Body of pancreas (tissue), 4 donors: Measurements from ENCODE around the gene COL18A1. TPM values are rescaled to one million over a fixed set of nuclear protein-coding genes. Genes with fewer than 3 reads are reported as not detected.

Experiments used
- ATAC-seq: fragments of 150-250 bp; one replicate; pipeline ENCODE4 v1.9.1; 2016
- DNase-seq, 4 donors: peaks; one replicate each; pipeline ENCODE4 v3.0.0-alpha.2; 2019
- H3K27ac ChIP-seq, 4 donors: fragments of 200-600 bp; sonication (generic); 1 replicate in 3 of 4; 2 replicates in 1 of 4; pipeline versions ENCODE4 v1.5.1 to v1.6.1; 2016 to 2019; ENCODE audit warnings: mild to moderate bottlenecking in 1 of 4, mixed read lengths in 1 of 4, moderate library complexity in 1 of 4
- H3K27me3 ChIP-seq, 2 donors: fragments of 200-600 bp; sonication (generic); one replicate each; pipeline ENCODE4 v1.6.0; 2016; ENCODE audit warnings: mild to moderate bottlenecking in 1 of 2
- H3K36me3 ChIP-seq, 2 donors: fragments of 200-600 bp; sonication (generic); replicated peaks in 1 of 2; 2 replicates each; pipeline ENCODE4 v1.5.1; 2016; ENCODE audit warnings: low read depth in 2 of 2; ENCODE audit not compliant: insufficient read depth in 1 of 2
- H3K4me1 ChIP-seq: fragments of 200-600 bp; sonication (generic); one replicate; pipeline ENCODE4 v1.6.0; 2016
- H3K4me3 ChIP-seq, 2 donors: fragments of 200-600 bp; sonication (generic); 1 replicate in 1 of 2; 2 replicates in 1 of 2; pipeline ENCODE4 v1.5.1; 2016 to 2019
- H3K9me3 ChIP-seq, 3 donors: fragments of 200-600 bp; sonication (generic); 1 replicate in 2 of 3; 2 replicates in 1 of 3; pipeline ENCODE4 v1.5.1; 2016
- CTCF ChIP-seq, 7 experiments: fragments of 450-650 bp in 4 of 7; fragments of 200-600 bp in 3 of 7; sonication (generic) in 3 of 7; IDR thresholded peaks; one replicate each; pipeline ENCODE4 v1.5.1; 2016 to 2019; ENCODE audit warnings: antibody characterized with exemption in 7 of 7
- POLR2A ChIP-seq, 3 donors: fragments of 450-650 bp; IDR thresholded peaks; one replicate each; pipeline ENCODE4 v1.6.1; 2016; ENCODE audit warnings: antibody characterized with exemption in 3 of 3, mild to moderate bottlenecking in 2 of 3
- WGBS, 2 donors: methylation state at CpG; one replicate each; pipeline ENCODE4 v1.1.5; 2017; 5-methylcytosine and 5-hydroxymethylcytosine counted together
- intact Hi-C: fragments of 100-400 bp; cut with DNase I; formaldehyde crosslinking; loops from one replicate; pipeline ENCODE4 v1.15.1; 2023
- total RNA-seq, 2 donors: library from RNA; depleted of rRNA; stranded (reverse); fragments of >200 nt; gene quantifications; one replicate each; pipeline ENCODE4 v1.1.0, GENCODE V29; 2016

Gene COL18A1
- total RNA-seq, 2 donors from 2014 or later = 108 to 284 TPM

GRCh38 chr21:45487161-45487806, 82.3 kb downstream of the COL18A1 start:
- WGBS, 2 donors = 81 to 84% methylated on average over 13 to 25 of the region's 33 CpGs
- TF ChIP-seq CTCF (IDR thresholded peaks at IDR 0.05) (no peak), POLR2A (IDR thresholded peaks at IDR 0.05) (no peak)
- Histone ChIP-seq H3K4me3 (no peak overlapping the region), H3K36me3 (peaks cover 0 to 2% of the 10 kb centered on the region in 2 donors), H3K4me1 (no peaks in the 10 kb centered on the region), H3K9me3 (no peaks in the 10 kb centered on the region), H3K27me3 (no peaks in the 10 kb centered on the region), H3K27ac (no peak overlapping the region)
- ATAC-seq (no peak), DNase-seq (no peak)
- intact Hi-C loops = no loop called here

- 65 to 71% methylated on average over 13 to 18 of the region's 18 CpGs for WGBS, 2 donors
- no peak overlapping the region for H3K27ac ChIP-seq
- no peaks in the 10 kb centered on the region for H3K4me1 ChIP-seq
- no peak for TF ChIP-seq POLR2A (IDR thresholded peaks at IDR 0.05)
- no peak for TF ChIP-seq CTCF (IDR thresholded peaks at IDR 0.05)
- ATAC-seq (no peak), DNase-seq (no peak)
- intact Hi-C loops = no loop called here
- H3K27me3 ChIP-seq = no peaks in the 10 kb centered on the region
- peaks cover 0 to 2% of the 10 kb centered on the region in 2 donors for H3K36me3 ChIP-seq
- no peak overlapping the region for H3K4me3 ChIP-seq
- H3K9me3 ChIP-seq = no peaks in the 10 kb centered on the region
Observed at GRCh38 chr21:45487891-45488600, 83.1 kb downstream of the COL18A1 start.

- H3K36me3 ChIP-seq = peaks cover 0 to 2% of the 10 kb centered on the region in 2 donors
- H3K4me1 ChIP-seq = no peaks in the 10 kb centered on the region
- no peak for DNase-seq
- TF ChIP-seq CTCF (IDR thresholded peaks at IDR 0.05) (no peak), POLR2A (IDR thresholded peaks at IDR 0.05) (no peak)
- no peak overlapping the region for H3K27ac ChIP-seq
- no peak for ATAC-seq
- H3K27me3 ChIP-seq = no peaks in the 10 kb centered on the region
- H3K4me3 ChIP-seq = no peak overlapping the region
- no peaks in the 10 kb centered on the region for H3K9me3 ChIP-seq
- intact Hi-C loops = no loop called here
- 64 to 73% methylated on average over 17 to 29 of the region's 36 CpGs for WGBS, 2 donors
Observed at GRCh38 chr21:45488931-45489721, 84.2 kb downstream of the COL18A1 start.

GRCh38 chr21:45489722-45489982, 84.7 kb downstream of the COL18A1 start:
- Histone ChIP-seq H3K27ac (no peak overlapping the region), H3K4me1 (no peaks in the 10 kb centered on the region), H3K36me3 (no peaks in the 10 kb centered on the region), H3K27me3 (no peaks in the 10 kb centered on the region), H3K4me3 (no peak overlapping the region), H3K9me3 (no peaks in the 10 kb centered on the region)
- DNase-seq = no peak
- 41 to 62% methylated on average over 8 of the region's 9 CpGs for WGBS, 2 donors
- intact Hi-C loops = no loop called here
- no peak for TF ChIP-seq POLR2A (IDR thresholded peaks at IDR 0.05)
- TF ChIP-seq CTCF (IDR thresholded peaks at IDR 0.05) = no peak
- no peak for ATAC-seq
